Putamen (tissue), 1 donor: ENCODE data around the gene LRIG2.
"Not testable (repeated sequence)": the region's sequence is repeated elsewhere in the genome, so short reads cannot be mapped to it uniquely, and the experiment has no call there.

Experiments used
- DNase-seq: peaks from one replicate; pipeline ENCODE4 v3.0.0-alpha.2; 2016; ENCODE audit warnings: low spot score

Gene LRIG2

DNA sequence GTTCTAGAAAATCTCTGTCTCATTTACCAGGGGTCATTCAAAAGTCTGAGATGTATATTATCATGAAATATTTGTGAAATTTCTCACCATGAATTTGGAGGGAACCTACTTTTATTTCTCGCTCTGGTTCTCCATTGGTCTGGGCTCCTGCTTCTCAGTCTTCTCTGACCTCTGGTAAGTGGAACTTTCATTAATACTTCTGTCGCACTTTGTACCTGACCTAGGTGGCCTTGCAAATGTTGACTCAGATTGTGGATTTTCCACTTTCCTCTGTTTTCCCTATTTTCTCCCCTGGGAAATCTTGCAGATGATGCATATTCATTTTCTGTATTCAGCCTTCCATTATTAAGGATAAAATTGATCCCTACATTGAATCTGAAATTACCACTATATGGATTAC lies 53.2 kb downstream of the LRIG2 start:
- DNase-seq: no peak

DNA sequence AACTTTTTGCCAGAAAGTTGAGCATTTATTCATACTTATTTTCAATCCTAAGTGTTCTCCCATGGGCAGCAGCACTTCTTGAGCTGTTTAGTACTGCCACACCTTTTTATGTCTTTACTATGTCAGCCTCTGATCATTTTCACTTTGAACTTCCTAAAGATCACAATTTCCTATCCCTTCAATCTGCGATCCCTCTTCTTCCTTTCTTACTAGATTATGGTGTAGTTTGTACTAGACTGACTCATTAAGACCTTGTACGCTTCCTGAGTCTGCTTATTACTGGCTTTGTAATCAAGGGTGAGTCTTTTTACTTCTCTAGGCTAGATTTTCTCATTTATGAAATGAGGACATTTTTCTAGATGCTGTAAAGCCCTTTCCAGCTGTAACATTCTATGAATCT lies 55.1 kb downstream of the LRIG2 start:
- no peak for DNase-seq

DNA sequence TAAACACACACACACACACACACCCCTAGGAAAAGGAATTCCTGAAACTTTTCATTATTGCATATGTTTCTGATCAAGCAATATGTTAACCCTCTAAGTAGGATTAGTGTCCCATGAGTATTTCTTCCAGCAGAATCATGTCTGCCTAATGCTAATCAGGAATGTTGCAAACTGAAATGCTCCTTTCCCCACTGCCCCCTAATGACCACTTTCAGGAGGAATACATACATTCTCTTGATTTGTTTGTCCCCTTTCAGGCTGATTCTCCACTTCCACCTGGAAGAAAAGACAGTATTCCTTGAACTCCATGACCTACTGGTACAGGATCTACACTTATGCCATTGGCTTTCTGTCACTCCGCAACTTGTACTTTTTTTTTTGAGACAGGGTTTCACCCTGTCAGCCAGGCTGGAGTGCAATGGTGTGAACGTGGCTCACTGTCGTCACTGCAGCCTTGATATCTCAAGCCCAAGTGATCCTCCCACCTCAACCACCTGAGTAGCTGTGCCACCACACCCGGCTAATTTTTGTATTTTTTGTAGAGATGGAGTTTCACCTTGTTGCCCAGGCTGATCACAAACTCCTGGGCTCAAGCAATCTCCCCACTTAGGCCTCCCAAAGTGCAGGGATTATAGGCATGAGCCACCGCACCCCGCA lies 56.7 kb downstream of the LRIG2 start:
- no peak for DNase-seq

DNA sequence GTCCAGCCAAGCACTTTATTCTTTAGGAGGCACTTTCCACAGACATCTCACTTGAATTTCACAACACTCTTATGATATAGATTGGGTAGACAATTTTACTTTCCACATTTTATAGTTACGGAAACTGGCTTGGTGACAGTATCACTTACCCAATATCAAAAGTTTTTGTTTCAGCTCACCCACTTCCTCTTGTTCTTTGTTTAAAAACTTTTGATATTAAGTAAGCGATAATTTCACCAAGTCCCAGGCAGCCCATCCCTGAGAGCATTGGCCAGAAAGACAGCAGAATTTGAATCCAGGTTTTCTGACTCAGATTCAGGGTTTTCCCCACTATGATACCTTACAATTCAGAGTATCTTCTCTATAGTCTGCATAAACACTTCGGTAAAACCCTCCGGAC lies 60.0 kb downstream of the LRIG2 start:
- no peak for DNase-seq

DNA sequence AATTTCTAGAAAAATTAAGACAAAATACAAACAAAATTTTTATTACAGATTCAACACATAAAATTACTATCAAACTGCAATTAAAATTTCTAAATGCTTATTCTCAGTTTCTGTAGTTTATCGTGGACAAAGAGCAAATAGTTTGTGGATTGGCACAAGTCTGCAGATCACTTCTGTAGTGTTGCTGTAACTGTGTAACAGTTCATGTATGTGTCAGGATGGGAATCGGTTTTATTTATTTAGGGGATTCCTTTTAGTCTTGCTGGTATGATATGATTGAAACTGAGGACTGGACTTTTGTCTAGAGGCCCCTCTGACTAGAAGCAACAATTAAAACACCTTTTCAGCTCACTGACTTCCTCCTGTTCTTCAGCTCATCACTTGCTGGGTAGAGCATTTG lies 60.8 kb downstream of the LRIG2 start:
- DNase-seq: no peak

DNA sequence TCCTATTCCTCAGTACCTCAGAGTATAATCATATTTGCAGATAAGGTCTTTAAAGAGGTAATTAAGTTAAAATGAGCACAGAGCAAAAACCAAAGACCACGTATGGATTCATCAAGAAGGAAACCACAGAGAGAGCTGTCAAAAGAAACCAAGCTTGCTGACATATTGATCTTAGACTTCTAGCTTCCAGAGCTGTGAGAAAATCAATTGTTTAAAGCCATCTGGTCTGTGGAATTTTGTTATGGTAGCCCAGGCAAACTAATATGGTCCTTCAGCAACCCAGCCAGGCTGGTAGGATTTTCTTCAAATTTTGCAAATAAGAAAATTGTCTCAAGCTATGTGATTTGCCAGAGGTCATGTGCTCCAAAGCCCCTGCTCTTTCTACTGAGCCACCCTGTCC lies 62.5 kb downstream of the LRIG2 start:
- no peak for DNase-seq

DNA sequence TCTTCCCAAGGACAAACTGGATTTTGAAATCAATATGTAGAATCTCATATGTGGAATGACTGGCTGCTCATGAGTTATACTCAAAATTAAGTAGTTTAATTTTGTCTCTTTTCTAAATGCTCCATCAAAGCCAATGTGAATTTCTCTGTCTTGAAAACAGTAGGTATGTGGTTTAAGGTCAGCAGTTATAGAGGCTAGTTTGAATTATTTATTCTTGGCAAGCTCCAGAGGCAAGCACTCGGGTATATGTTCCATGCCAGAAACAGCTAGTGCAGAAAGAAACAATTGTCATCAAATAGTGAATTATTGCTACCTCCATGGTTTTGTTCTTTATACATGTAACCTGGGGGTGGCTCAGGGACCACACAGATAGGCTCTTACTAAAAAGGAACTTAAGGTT lies 63.5 kb downstream of the LRIG2 start:
- no peak for DNase-seq

DNA sequence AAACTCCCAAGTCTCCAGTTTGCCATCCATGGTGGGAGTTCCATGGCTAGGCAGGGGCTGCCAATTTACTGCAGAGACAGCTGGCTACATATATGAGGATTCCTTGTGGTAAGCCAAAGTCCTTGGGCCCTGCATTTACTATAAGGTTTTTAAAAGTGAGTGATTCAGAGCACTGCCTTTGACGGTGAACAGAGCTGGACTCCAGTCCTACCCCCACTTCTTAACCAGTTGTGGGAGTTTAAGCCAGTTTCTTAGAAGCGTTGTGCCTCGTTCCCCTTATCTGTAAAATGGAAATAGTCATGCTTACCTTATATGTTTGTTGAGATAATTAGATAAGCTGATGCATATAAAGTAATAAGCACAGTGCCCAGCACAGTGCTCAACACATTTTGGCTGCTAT lies 64.6 kb downstream of the LRIG2 start:
- no peak for DNase-seq

DNA sequence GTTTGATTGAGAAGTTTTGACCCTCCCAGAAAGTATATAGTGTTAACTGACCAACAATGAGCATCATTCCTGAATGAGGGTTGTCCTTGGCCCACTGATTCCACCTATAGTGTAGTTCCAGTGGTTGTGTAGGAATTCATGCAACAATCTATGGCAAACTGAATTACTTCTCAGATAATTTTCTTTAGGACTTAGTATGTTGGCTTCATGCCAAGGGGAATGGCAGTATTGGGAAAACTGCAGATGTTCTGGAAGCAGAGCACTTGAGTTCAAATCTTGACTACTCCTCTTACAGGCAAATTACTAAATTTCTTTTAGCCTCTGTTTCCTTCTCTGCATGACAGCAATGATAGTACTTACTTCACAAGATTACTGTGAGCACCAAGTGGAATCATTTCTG lies 65.8 kb downstream of the LRIG2 start:
- DNase-seq: no peak

DNA sequence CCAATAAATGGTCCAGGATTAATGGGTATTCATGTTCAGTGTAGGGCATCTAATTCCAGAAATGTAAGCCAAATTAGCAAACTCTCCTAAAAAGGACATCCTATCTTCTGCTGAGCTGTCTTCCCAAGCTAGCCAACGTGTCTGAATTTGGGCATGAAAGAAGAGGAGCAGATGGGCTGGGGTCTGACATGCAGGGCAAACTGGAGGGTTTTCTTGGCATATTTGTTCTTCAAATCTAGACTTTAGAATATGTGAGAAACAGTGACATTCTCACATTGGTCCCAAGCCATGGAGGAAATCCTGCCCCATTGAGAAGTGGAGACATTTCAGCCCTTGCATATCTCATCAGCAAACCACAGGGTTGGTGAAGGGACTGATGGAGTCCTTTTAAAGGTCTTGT lies 67.2 kb downstream of the LRIG2 start:
- no peak for DNase-seq

DNA sequence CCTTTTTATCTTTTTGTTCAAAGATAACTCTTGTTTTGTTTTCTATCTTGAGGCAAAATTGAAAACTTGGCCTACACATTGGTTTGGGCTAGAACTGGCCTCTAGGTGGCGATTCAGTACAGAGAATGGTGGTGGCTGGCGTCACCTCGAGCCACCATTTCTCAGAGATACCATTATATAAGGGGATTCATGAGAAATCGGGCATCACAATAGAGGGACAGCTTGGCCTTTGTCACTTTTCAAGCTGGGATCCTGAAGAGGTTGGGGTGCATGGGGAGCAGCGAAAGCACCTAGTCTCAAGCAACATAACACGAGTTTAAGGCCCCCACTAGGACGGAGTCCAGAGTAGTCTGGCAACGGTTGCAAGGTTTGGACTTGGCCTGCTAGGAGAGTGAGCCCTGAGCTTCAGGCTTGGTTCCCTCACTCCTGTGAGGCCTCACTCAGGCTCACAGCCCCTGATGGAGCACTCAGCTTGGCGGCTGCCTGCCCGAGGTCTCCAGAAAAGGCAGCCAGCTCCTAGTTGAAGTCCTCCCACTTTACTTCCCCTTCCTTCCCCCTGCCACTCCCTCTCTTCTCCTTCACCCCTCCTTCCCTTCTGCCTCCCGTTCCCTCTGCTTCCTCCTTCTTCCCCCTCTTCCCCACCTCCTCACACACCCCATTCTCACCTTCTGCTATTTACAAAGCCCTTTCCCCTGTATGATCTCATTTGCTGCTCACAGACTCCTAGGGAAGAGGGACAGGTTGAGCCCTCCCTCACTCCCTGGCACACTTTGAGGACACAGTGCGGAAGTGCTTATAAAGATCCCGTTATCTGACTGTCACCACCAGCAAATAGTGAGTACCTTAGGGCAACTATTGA lies 67.8 kb downstream of the LRIG2 start:
- DNase-seq: peak; percentile 69

DNA sequence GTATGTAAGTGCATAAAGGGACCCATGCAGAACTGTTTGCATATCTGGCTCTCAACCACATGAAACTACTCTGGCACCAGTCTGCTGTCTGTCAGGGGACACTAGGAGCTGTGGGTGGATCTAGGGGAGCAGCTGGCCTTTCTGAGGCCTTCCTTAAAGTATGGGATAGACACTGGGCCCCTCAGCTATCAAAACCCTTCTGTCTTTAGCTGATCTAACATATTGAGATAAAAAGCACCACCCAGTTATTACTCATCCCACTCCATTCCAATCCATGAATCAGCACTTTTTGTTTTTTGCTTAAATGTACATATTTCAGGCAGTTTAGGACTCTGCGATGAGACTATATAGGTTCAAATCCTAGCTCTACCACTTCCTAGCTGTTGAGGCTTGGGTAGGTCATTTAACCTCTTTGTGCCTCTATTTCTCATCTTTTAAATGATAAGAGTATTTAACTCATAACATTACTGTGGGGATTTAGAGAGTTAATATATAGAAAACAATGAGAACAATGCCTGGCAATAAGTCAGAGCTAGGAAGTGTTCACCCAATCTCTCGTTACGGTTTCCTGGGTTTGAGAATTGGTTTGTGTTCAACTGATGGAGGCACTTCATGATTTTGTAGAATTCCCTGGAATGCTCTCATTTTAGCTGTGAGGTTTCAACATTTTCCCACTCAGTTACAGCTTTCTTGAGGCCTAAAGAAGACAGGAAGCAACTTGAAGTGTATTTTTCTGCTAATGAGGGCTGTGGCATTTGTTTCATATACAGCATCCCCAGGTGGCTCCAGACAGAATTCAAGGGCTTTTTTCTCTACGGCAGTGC lies 68.9 kb downstream of the LRIG2 start:
- no peak for DNase-seq

DNA sequence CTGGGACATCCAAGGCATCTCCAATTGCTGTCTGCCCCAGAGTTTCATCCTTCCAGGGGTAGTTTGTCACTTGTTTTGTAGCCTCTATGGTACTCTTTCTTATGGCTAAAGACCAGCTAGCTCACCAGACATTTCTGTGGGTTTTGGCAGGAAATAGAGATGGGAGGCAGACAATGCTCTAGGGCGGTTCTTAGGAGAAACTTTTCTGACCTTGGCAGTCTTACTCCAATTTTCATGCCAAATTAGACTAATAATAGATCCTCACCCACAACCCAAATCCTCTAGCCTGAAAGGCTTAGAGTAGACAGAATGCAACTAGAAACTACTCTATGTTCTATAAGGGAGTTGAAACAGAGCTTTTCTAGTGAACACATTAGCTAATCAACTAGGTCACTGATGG lies 69.8 kb downstream of the LRIG2 start:
- DNase-seq: no peak

DNA sequence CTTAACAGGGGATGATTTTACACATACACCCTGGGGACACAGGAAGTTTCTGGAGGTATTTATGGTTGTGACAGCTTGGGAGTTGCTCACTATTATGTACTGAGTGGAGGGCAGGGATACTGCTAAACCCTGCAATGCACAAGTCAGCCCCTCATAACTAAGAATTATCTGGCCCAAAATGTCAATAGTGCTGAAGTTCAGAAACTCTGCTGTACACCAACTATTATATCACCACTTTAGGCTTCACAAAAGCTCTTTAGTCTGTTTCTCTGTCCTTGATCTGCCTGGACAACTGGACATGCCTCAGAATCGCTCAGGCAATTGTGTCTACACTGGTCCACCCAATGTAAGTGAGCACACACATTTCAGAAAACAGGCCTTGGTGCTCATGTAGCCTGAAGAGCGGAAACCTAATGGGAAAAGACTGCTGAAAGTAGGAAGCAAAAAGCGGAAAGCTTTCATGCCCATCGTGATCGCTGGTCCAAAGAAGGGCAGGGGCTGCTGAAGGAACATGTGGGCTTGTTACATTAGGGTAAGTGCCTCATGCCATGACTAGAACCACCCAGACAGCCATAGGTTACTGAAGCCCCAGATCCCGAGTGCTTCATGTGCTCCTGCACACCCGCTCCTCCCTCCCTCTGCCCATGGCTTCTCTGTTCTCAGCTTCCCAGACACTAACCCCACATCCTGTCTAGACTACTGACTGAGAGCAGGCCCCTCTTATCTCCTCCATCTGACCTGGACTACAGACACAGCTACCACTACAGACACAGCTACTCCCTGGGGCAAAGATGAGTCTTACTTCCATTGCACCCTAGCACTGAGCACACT lies 73.5 kb downstream of the LRIG2 start:
- no peak for DNase-seq

DNA sequence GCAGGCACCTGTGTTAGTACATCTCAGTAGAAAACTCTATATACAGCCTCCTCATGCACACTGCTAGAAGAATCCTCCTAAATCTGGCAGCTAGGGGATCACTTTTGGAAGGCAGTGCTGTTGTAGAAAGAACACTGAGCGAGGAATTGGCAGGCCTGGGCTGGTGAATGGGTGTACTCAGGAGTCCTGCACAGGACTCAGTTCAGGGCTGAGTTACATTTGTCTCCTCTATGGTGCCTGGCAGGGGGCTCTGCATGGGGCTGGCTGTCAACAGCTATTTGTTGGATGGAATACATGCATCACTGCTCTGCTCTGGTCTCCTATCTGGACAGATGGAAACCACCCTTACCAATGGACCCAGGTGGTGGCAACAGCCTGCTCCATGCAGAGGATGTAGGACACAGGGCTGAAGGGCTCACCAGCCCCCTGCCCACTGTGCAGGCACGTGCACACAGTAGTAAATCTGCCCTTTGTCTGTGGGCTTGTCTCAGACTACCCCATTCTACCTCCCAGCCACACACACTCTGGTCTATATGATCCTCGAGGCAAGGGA lies 74.2 kb downstream of the LRIG2 start:
- DNase-seq: no peak

DNA sequence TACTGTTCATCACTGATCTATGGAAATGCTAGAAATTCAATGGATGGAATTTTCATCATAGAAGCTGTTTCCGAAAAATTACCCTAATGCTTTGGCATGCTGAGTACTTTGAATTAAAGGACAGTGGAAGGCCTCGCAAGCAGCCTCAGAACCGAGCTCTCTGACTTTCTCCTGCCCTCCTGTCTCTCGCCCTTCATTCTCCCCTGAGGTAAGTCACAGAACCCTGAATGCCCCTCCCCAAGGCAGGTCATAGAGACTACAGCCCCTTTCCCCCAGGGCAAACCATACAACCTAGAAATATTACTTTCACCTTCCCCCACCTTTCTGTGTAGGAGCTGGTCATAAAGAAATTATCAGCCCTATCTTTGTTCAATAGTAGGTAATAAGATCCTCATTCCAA lies 74.8 kb downstream of the LRIG2 start:
- DNase-seq: no peak

DNA sequence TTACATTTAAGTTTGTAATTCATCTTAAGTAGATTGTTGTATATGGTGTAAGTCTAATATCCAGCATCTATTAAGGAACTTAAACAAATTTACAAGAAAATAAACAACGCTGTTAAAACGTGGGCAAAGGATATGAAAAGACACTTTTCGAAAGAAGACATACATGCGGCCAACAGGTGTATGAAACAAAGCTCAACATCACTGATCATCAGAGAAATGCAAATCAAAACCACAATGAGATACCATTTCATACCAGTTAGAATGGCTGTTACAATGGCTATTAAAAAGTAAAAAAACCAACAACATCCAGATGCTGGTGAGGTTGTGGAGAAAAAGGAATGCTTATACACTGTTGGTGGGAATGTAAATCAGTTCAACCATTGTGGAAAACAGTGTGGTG lies 77.5 kb downstream of the LRIG2 start:
- not testable (repeated sequence) for DNase-seq

DNA sequence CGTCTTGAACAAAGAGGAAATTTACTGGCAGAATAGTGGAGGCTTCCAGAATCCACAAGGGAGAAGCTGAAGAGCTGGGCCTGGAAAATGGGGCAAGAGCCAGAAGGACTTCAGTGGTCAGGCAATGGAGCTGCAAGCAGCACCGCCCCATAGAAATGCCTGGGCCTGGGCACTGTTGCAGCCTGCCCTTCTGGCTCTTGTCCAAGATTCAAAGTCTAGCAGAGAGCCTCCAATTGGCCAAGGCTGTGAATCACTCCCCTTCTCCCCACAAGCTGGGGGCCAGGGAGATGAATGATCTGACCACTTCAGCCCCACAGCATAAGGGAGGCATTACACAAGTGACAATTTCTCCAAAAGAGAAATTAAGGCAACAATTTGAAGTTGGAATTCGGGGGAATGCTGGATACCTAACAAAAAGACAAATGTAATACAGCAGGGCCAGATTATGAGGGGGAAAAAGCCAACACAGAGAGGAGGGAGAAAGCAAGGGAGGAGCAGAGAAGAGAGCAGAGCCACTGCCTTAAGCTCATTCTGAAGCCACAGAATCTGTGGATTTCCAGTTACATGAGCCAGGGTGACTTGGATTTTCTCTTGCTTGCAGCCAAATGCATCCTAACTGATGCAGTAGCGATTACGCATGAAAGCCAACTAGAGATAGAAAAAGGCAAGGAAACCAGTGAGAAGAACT lies 80.3 kb downstream of the LRIG2 start:
- no peak for DNase-seq

DNA sequence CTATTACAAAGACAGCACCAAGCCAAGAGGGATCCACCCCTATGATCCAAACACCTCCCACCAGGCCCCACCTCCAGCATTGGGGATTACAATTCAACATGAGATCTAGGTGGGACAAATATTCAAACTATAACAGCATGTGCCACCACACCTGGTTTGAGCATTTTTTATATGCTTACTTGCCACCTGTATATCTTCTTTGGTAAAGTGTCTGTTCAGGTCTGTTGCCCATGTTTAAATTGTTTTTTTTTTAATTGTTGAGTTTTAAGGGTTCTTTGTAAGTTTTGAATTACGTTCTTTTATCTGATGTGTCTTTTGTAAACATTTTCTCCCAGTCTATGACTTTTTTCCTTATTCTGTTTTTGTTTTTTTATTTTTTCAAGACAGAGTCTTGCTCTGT lies 83.4 kb downstream of the LRIG2 start:
- no peak for DNase-seq

DNA sequence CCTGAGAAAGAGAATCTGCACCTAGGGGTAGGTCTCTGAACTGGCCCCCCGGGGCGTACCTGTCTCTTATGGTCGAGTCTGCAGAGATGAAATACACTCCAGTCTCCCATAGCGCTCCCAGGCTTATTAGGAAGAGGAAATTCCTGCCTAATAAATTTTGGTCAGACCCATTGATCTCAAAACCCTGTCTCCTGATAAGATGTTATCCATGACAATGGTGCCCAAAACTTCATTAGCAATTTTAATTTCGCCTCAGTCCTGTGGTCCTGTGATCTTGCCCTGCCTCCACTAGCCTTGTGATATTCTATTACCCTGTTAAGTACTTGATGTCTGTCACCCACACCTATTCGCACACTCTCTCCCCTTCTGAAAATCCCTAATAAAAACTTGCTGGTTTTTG lies 85.7 kb downstream of the LRIG2 start:
- not testable (repeated sequence) for DNase-seq

DNA sequence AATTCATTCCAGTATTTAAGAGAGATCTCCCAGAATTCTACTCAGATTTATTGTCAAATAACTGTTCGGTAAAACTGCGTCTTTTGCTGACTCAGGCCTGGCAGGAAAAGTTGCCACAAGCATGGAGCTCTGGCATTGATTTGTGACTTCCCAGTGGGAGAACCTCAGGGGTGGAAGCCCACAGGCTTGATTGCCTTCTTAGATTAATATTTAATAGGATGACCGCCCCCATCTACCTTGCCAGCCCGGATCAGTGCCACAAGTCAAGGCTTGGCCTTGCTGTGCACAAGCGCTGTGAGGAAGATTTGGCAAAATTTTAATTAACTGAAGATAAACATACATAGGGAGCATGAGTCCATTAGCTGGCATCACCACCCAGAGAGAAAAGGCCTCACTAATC lies 93.5 kb downstream of the LRIG2 start:
- DNase-seq: no peak
